Measurements from ENCODE around the gene EFNA3. TPM values are rescaled to one million over a fixed set of nuclear protein-coding genes. Genes with fewer than 3 reads are reported as not detected.

Gene EFNA3
- total RNA-seq, 4 donors from 2014 or later, result 28.8 to 104 (median 77.6) TPM

DNA sequence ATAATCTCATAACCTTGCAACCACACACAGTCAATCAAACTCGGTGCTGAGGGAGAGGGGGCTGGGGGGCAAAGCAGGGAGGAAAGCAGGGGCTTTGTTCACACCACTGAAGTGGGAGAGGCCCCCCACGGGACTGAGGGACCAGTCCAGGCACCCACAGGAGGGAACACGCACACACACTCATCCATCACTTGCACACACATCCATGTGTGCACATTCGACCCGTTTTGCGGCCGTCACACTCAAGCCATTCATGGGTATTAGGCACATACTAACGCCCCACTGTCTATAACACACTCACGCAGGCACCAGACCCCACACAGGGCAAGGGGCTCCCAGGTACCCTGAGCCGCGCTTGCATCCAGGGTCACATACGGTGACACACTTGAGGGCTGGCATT, 14.0 kb downstream of the EFNA3 start:
- TF ChIP-seq POLR2AphosphoS5 (IDR thresholded peaks at IDR 0.05), result no peak
- TF ChIP-seq POLR2A (IDR thresholded peaks at IDR 0.05), result no peak
- no peak for TF ChIP-seq EP300 (IDR thresholded peaks at IDR 0.05)
- Histone ChIP-seq H3K4me3 (no peak overlapping the region), H3K4me1 (peaks cover 20% of the 10 kb centered on the region), H3K27ac (no peak overlapping the region), H3K9me3 (no peaks in the 10 kb centered on the region), H3K27me3 (no peaks in the 10 kb centered on the region), H3K36me3 (no peaks in the 10 kb centered on the region)
- no peak for DNase-seq (ENCODE audit: low spot score in 2 of 2)
- 87% methylated on average over 12 of the region's 12 CpGs for WGBS

DNA sequence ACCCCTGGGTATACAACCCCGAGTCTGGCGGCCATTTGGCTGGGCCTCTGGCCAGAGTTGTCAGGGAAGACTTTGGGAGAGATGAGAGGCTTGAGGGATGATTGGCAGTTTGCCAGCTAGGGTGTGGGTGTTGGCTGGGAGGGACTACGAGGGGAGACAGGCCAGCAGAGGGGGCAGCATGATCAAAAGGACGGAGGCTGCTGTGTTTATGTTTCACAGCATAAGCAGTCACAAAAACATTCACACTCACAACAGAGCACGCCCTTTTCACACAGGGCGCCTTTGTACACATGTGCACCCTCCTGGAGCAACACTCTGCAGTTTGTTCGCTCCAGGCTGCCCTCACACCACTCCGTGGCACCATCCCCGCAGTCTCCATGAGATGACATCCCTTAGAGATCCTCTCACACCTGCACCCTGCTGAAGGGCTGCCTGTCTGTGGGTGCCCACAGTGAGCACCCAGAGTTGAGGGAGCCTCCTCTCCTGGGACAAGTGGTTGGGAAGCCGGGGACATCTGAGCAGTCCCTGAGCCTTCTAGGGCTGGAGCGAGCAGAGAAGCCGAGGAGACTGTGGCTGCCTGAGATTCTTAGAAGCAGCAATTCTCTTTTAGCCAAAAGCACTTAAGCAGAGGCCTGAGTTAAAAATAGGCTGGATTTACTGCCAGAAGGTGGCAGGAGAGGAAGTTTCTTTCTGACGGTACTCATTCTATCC, 15.4 kb downstream of the EFNA3 start:
- Histone ChIP-seq H3K27me3 (no peaks in the 10 kb centered on the region), H3K4me1 (peaks cover 20% of the 10 kb centered on the region), H3K36me3 (no peaks in the 10 kb centered on the region), H3K4me3 (no peak overlapping the region), H3K27ac (peak overlapping the region; percentile 3), H3K9me3 (no peaks in the 10 kb centered on the region)
- DNase-seq (ENCODE audit: low spot score in 2 of 2), result no peak
- WGBS, result 12% methylated on average over 9 of the region's 13 CpGs
- TF ChIP-seq, protein P1, sequence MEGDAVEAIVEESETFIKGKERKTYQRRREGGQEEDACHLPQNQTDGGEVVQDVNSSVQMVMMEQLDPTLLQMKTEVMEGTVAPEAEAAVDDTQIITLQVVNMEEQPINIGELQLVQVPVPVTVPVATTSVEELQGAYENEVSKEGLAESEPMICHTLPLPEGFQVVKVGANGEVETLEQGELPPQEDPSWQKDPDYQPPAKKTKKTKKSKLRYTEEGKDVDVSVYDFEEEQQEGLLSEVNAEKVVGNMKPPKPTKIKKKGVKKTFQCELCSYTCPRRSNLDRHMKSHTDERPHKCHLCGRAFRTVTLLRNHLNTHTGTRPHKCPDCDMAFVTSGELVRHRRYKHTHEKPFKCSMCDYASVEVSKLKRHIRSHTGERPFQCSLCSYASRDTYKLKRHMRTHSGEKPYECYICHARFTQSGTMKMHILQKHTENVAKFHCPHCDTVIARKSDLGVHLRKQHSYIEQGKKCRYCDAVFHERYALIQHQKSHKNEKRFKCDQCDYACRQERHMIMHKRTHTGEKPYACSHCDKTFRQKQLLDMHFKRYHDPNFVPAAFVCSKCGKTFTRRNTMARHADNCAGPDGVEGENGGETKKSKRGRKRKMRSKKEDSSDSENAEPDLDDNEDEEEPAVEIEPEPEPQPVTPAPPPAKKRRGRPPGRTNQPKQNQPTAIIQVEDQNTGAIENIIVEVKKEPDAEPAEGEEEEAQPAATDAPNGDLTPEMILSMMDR (IDR thresholded peaks at IDR 0.05), result peak in 1 of 2 donors; percentile 23
- TF ChIP-seq POLR2AphosphoS5 (IDR thresholded peaks at IDR 0.05), result no peak

DNA sequence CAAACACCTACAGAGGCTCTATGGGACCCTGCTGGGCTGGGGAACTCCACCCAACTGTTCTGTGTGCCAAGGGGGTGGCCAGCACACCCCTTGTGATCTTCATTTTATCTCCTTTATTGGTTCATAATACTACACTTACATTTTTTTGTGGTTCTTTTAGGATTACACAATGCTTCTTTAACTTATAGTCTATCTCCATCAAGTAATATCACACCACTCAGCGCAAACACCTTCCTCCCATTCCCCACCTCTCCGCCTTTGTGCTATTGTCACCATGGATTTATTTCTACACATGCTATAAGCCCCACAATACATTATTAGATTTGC, 15.9 kb downstream of the EFNA3 start:
- DNase-seq (ENCODE audit: low spot score in 2 of 2), result no peak
- 68% methylated on average over 2 of the region's 2 CpGs for WGBS
- no peaks in the 10 kb centered on the region for H3K27me3 ChIP-seq
- no peak overlapping the region for H3K4me3 ChIP-seq
- peak overlapping the region; percentile 3 for H3K27ac ChIP-seq
- TF ChIP-seq, protein P1 (IDR thresholded peaks at IDR 0.05), result no peak
- TF ChIP-seq POLR2A (IDR thresholded peaks at IDR 0.05) (no peak), EP300 (IDR thresholded peaks at IDR 0.05) (no peak), POLR2AphosphoS5 (IDR thresholded peaks at IDR 0.05) (no peak)
- no peaks in the 10 kb centered on the region for H3K9me3 ChIP-seq
- peaks cover 20% of the 10 kb centered on the region for H3K4me1 ChIP-seq
- H3K36me3 ChIP-seq, result no peaks in the 10 kb centered on the region

DNA sequence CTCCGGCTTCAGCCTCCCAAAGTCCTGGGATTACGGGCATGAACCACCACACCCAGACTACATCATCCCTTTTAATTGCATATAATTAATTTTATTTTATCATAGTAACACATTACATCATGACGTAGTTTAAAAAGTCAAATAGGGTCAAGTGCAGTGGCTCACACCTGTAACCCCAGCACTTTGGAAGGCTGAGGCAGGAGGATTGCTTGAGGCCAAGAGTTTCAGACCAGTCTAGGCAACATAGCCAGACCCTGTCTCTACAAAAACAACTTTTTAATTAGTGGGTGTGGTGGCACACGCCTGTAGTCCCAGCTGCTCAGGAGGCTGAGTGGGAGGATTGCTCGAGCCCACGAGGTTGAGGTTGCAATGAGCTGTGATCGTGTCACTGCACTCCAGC, 20.7 kb downstream of the EFNA3 start:
- Histone ChIP-seq H3K27ac (no peak overlapping the region), H3K9me3 (no peaks in the 10 kb centered on the region), H3K27me3 (peaks cover 3% of the 10 kb centered on the region), H3K36me3 (no peaks in the 10 kb centered on the region), H3K4me3 (no peak overlapping the region), H3K4me1 (peaks cover 3% of the 10 kb centered on the region)
- no peak for DNase-seq (ENCODE audit: low spot score in 2 of 2)
- 68% methylated on average over 7 of the region's 7 CpGs for WGBS
- TF ChIP-seq, protein P1 (IDR thresholded peaks at IDR 0.05), result no peak
- TF ChIP-seq POLR2A (IDR thresholded peaks at IDR 0.05), result no peak
- no peak for TF ChIP-seq POLR2AphosphoS5 (IDR thresholded peaks at IDR 0.05)
- no peak for TF ChIP-seq EP300 (IDR thresholded peaks at IDR 0.05)

DNA sequence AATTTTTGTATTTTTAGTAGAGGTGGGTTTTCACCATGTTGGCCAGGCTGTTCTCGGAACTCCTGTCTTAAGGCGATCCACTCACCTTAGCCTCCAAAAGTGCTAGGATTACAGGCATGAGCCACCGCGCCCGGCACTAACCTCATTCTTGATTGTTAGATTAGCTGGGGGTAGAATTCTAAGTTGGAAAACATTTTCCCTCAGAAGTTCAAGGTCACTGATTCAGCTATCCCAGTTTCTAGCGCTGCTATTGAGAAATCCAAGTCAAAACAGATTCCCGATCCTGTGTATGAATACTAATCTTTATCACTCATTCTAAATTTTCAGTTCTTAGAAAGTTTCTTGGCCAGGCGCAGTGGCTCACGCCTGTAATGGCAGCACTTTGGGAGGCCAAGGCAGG, 24.7 kb downstream of the EFNA3 start:
- DNase-seq (ENCODE audit: low spot score in 2 of 2), result no peak
- H3K9me3 ChIP-seq, result no peaks in the 10 kb centered on the region
- no peak overlapping the region for H3K4me3 ChIP-seq
- TF ChIP-seq, protein P1 (IDR thresholded peaks at IDR 0.05), result no peak
- TF ChIP-seq POLR2AphosphoS5 (IDR thresholded peaks at IDR 0.05), result no peak
- no peak for TF ChIP-seq POLR2A (IDR thresholded peaks at IDR 0.05)
- TF ChIP-seq EP300 (IDR thresholded peaks at IDR 0.05), result no peak
- peaks cover 3% of the 10 kb centered on the region for H3K27me3 ChIP-seq
- no peak overlapping the region for H3K27ac ChIP-seq
- H3K4me1 ChIP-seq, result no peaks in the 10 kb centered on the region
- 76% methylated on average over 9 of the region's 9 CpGs for WGBS
- H3K36me3 ChIP-seq, result no peaks in the 10 kb centered on the region

All from suprapubic skin (tissue), 4 donors.